ENCODE measurements around the gene CAPN14. TPM values are rescaled to one million over a fixed set of nuclear protein-coding genes. Genes with fewer than 3 reads are reported as not detected.

CAPN14 gene
- total RNA-seq, 3 donors from 2014 or later = 0.16 to 0.44 (median 0.33) TPM

- TF ChIP-seq POLR2A (IDR thresholded peaks at IDR 0.05) = no peak
- TF ChIP-seq POLR2AphosphoS5 (IDR thresholded peaks at IDR 0.05) = no peak
- no peak for TF ChIP-seq CTCF (IDR thresholded peaks at IDR 0.05)
- DNase-seq (ENCODE audit: low spot score in 2 of 2) = no peak
- H3K36me3 ChIP-seq = no peaks in the 10 kb centered on the region
- H3K27me3 ChIP-seq = no peaks in the 10 kb centered on the region
- no peaks in the 10 kb centered on the region for H3K4me1 ChIP-seq
- no peak overlapping the region for H3K27ac ChIP-seq
- no peaks in the 10 kb centered on the region for H3K9me3 ChIP-seq
- intact Hi-C loops (cut with DNase I; ENCODE audit: low total_unique reads) = no loop called here
- H3K4me3 ChIP-seq = no peak overlapping the region
Observed at GRCh38 chr2:31228717-31229116, 11.4 kb upstream of the CAPN14 start.

GRCh38 chr2:31227711-31228125 is 10.4 kb upstream of the CAPN14 start:
- TF ChIP-seq CTCF (IDR thresholded peaks at IDR 0.05) = no peak
- H3K27me3 ChIP-seq = no peaks in the 10 kb centered on the region
- H3K4me3 ChIP-seq = no peak overlapping the region
- H3K36me3 ChIP-seq = no peaks in the 10 kb centered on the region
- no peak overlapping the region for H3K27ac ChIP-seq
- H3K4me1 ChIP-seq = no peaks in the 10 kb centered on the region
- no peaks in the 10 kb centered on the region for H3K9me3 ChIP-seq
- intact Hi-C loops (cut with DNase I; ENCODE audit: low total_unique reads) = no loop called here
- DNase-seq (ENCODE audit: low spot score in 2 of 2) = no peak

GRCh38 chr2:31227110-31227509 is 9.8 kb upstream of the CAPN14 start:
- TF ChIP-seq CTCF (IDR thresholded peaks at IDR 0.05) (no peak), POLR2AphosphoS5 (IDR thresholded peaks at IDR 0.05) (no peak)
- intact Hi-C loops (cut with DNase I; ENCODE audit: low total_unique reads) = no loop called here
- Histone ChIP-seq H3K36me3 (no peaks in the 10 kb centered on the region), H3K27ac (no peak overlapping the region), H3K4me1 (no peaks in the 10 kb centered on the region), H3K9me3 (no peaks in the 10 kb centered on the region), H3K27me3 (no peaks in the 10 kb centered on the region), H3K4me3 (no peak overlapping the region)
- DNase-seq (ENCODE audit: low spot score in 2 of 2) = no peak

- intact Hi-C loops (cut with DNase I; ENCODE audit: low total_unique reads) = no loop called here
- DNase-seq (ENCODE audit: low spot score in 2 of 2) = no peak
- H3K36me3 ChIP-seq = no peaks in the 10 kb centered on the region
- no peak overlapping the region for H3K27ac ChIP-seq
- no peaks in the 10 kb centered on the region for H3K27me3 ChIP-seq
- H3K4me1 ChIP-seq = no peaks in the 10 kb centered on the region
- no peak overlapping the region for H3K4me3 ChIP-seq
- TF ChIP-seq CTCF (IDR thresholded peaks at IDR 0.05) = no peak
- TF ChIP-seq POLR2A (IDR thresholded peaks at IDR 0.05) = no peak
- TF ChIP-seq POLR2AphosphoS5 (IDR thresholded peaks at IDR 0.05) = no peak
- H3K9me3 ChIP-seq = no peaks in the 10 kb centered on the region
Observed at GRCh38 chr2:31226266-31226665, 9.0 kb upstream of the CAPN14 start.

- Histone ChIP-seq H3K36me3 (no peaks in the 10 kb centered on the region), H3K4me3 (no peak overlapping the region), H3K27me3 (no peaks in the 10 kb centered on the region), H3K4me1 (no peaks in the 10 kb centered on the region), H3K9me3 (no peaks in the 10 kb centered on the region), H3K27ac (no peak overlapping the region)
- no peak for DNase-seq (ENCODE audit: low spot score in 2 of 2)
- intact Hi-C loops (cut with DNase I; ENCODE audit: low total_unique reads) = no loop called here
- TF ChIP-seq POLR2A (IDR thresholded peaks at IDR 0.05) (no peak), CTCF (IDR thresholded peaks at IDR 0.05) (no peak), POLR2AphosphoS5 (IDR thresholded peaks at IDR 0.05) (no peak)
Observed at GRCh38 chr2:31223749-31224148, 6.4 kb upstream of the CAPN14 start.
